HCT116 (cell line): ENCODE measurements around the gene DPH2. TPM values are rescaled to one million over a fixed set of nuclear protein-coding genes. Genes with fewer than 3 reads are reported as not detected.

ENCODE experiments used
- ATAC-seq: fragments of 200-7000 bp; cut with Tn5 transposase; 2 replicates; pipeline ENCODE4 v1.9.1; 2020; ENCODE audit warnings: mild to moderate bottlenecking, moderate library complexity
- BruUV-seq: library from RNA; stranded (reverse); fragments of 400-500 nt; replicated peaks from 2 replicates; lab custom pipeline; 2021; lab: Mats Ljungman, UMichigan
- CTCF ChIA-PET: fragments of 300-600 bp; sonication (Branson Sonifier 250); formaldehyde crosslinking; loops from one replicate; lab custom pipeline; 2021; ENCODE audit warnings: antibody characterized with exemption; lab: Charles Lee
- POLR2A ChIA-PET: fragments of 300-600, 350-600 bp; sonication (Branson Sonifier 250); formaldehyde crosslinking; loops from one replicate; lab custom pipeline; 2021; ENCODE audit warnings: antibody characterized with exemption; lab: Charles Lee
- RAD21 ChIA-PET, 2 experiments: fragments of 300-600 bp; sonication (Branson Sonifier 250); formaldehyde crosslinking; loops; one replicate each; lab custom pipeline; 2023; ENCODE audit warnings: low total read pairs in 2 of 2; ENCODE audit not compliant: uncharacterized antibody in 2 of 2, unreplicated experiment in 2 of 2, low non-redundant PET in 1 of 2; lab: Charles Lee
- DNase-seq: peaks from one replicate; pipeline ENCODE4 v3.0.0-alpha.2; 2010; ENCODE audit warnings: low read depth, low spot score
- H2AFZ ChIP-seq: fragments of 200-600 bp; shearing (Covaris generic), sonication (generic); 2 replicates; pipeline ENCODE4 v1.6.1; 2017; ENCODE audit warnings: low read depth, mixed run types, mixed read lengths, antibody characterized with exemption, low read length; ENCODE audit not compliant: poor library complexity, severe bottlenecking
- H3K27ac ChIP-seq: 2 replicates; pipeline ENCODE4 v1.5.1; 2012; ENCODE audit warnings: low read depth, low read length
- H3K27me3 ChIP-seq: fragments of 200-600 bp; sonication (generic); 2 replicates; pipeline ENCODE4 v1.6.1; 2016; ENCODE audit warnings: mixed run types, low read length, mixed read lengths; ENCODE audit not compliant: insufficient read depth
- H3K36me3 ChIP-seq, 2 experiments: fragments of 200-500 bp in 1 of 2; fragments of 200-600 bp in 1 of 2; sonication (Bioruptor generic) in 1 of 2; sonication (generic) in 1 of 2; 2 replicates each; pipeline versions ENCODE4 v1.5.1 to v1.6.1; 2014 to 2016; ENCODE audit warnings: low read length in 2 of 2, inconsistent platforms in 1 of 2, mixed read lengths in 1 of 2, mixed run types in 1 of 2; ENCODE audit not compliant: insufficient read depth in 2 of 2, control insufficient read depth in 1 of 2
- H3K4me1 ChIP-seq, 2 experiments: fragments of 200-600 bp in 1 of 2; sonication (generic) in 1 of 2; 2 replicates each; pipeline versions ENCODE4 v1.5.1 to v1.6.1; 2012 to 2017; ENCODE audit warnings: low read length in 2 of 2, inconsistent platforms in 1 of 2, mild to moderate bottlenecking in 1 of 2, mixed read lengths in 1 of 2, mixed run types in 1 of 2, moderate library complexity in 1 of 2; ENCODE audit not compliant: insufficient read depth in 2 of 2, control insufficient read depth in 1 of 2
- H3K4me2 ChIP-seq: fragments of 200-600 bp; sonication (generic); 2 replicates; pipeline ENCODE4 v1.6.1; 2017; ENCODE audit warnings: mixed run types, low read length, mixed read lengths
- H3K4me3 ChIP-seq, 2 experiments: fragments of 200-600 bp in 1 of 2; sonication (generic) in 1 of 2; replicated peaks in 1 of 2; 2 replicates each; pipeline ENCODE4 v1.5.1; 2011 to 2016; ENCODE audit warnings: low read length in 2 of 2, control low read depth in 1 of 2, low read depth in 1 of 2, mild to moderate bottlenecking in 1 of 2, mixed read lengths in 1 of 2, mixed run types in 1 of 2
- H3K79me2 ChIP-seq: fragments of 200-600 bp; sonication (generic); 2 replicates; pipeline ENCODE4 v1.6.1; 2017; ENCODE audit warnings: mild to moderate bottlenecking, mixed run types, low read length, moderate library complexity, mixed read lengths; ENCODE audit not compliant: insufficient read depth
- H3K9ac ChIP-seq: fragments of 200-600 bp; sonication (generic); 2 replicates; pipeline ENCODE4 v1.6.1; 2016; ENCODE audit warnings: low read length, mixed read lengths
- H3K9me2 ChIP-seq: fragments of 200-600 bp; sonication (generic), shearing (Covaris generic); 2 replicates; pipeline ENCODE4 v1.6.1; 2017; ENCODE audit warnings: mixed run types, mild to moderate bottlenecking, moderate library complexity; ENCODE audit not compliant: insufficient read depth
- H3K9me3 ChIP-seq, 2 experiments: fragments of 200-500 bp in 1 of 2; fragments of 200-600 bp in 1 of 2; sonication (Bioruptor generic) in 1 of 2; sonication (generic) in 1 of 2; 2 replicates each; pipeline ENCODE4 v1.6.1; 2014 to 2017; ENCODE audit warnings: low read length in 2 of 2, mixed read lengths in 2 of 2, inconsistent platforms in 1 of 2, low read depth in 1 of 2, mild to moderate bottlenecking in 1 of 2, mixed run types in 1 of 2, moderate library complexity in 1 of 2; ENCODE audit not compliant: control insufficient read depth in 1 of 2, insufficient read depth in 1 of 2
- H4K20me1 ChIP-seq: fragments of 200-600 bp; sonication (generic), shearing (Covaris generic); 2 replicates; pipeline ENCODE4 v1.6.1; 2017; ENCODE audit warnings: mixed run types, mild to moderate bottlenecking, moderate library complexity; ENCODE audit not compliant: insufficient read depth
- CBX3 ChIP-seq: IDR thresholded peaks from 2 replicates; pipeline ENCODE4 v1.6.1; 2012; ENCODE audit warnings: low read depth
- CTCF ChIP-seq, 3 experiments: fragments of 200-600 bp in 1 of 3; sonication (generic) in 1 of 3; IDR thresholded peaks in 2 of 3; conservative IDR thresholded peaks in 1 of 3; 2 replicates each; pipeline ENCODE4 v1.5.1; 2012 to 2017; ENCODE audit warnings: low read depth in 2 of 3, low read length in 2 of 3, antibody characterized with exemption in 1 of 3, borderline replicate concordance in 1 of 3, control low read depth in 1 of 3, mild to moderate bottlenecking in 1 of 3, mixed read lengths in 1 of 3, mixed run types in 1 of 3, moderate library complexity in 1 of 3; ENCODE audit not compliant: insufficient read depth in 1 of 3
- EGR1 ChIP-seq: IDR thresholded peaks from 2 replicates; pipeline ENCODE4 v1.6.1; 2012; ENCODE audit warnings: low read depth
- ELF1 ChIP-seq: IDR thresholded peaks from 2 replicates; pipeline ENCODE4 v1.6.1; 2012; ENCODE audit warnings: low read depth, borderline replicate concordance
- EZH2 ChIP-seq: fragments of 200-600 bp; sonication (generic); IDR thresholded peaks from 2 replicates; pipeline ENCODE4 v1.6.1; 2017; ENCODE audit warnings: antibody characterized with exemption, mixed run types
- EZH2phosphoT487 ChIP-seq: fragments of 200-600 bp; IDR thresholded peaks from 2 replicates; pipeline ENCODE4 v1.6.1; 2018; ENCODE audit warnings: antibody characterized with exemption, borderline replicate concordance
- FOSL1 ChIP-seq: IDR thresholded peaks from 2 replicates; pipeline ENCODE4 v1.6.1; 2012; ENCODE audit warnings: low read depth
- JUND ChIP-seq: IDR thresholded peaks from 2 replicates; pipeline ENCODE4 v1.6.1; 2012
- POLR2A ChIP-seq: IDR thresholded peaks from 2 replicates; pipeline ENCODE4 v1.7.0; 2011; ENCODE audit warnings: borderline replicate concordance; ENCODE audit not compliant: insufficient read depth, insufficient read length; ENCODE audit errors: extremely low read depth
- POLR2AphosphoS5 ChIP-seq: IDR thresholded peaks from 2 replicates; pipeline ENCODE4 v1.6.1; 2011; ENCODE audit warnings: mild to moderate bottlenecking, low read depth, low read length, moderate library complexity
- RAD21 ChIP-seq: IDR thresholded peaks from 2 replicates; pipeline ENCODE4 v1.6.1; 2012; ENCODE audit warnings: low read depth, mild to moderate bottlenecking
- SP1 ChIP-seq: IDR thresholded peaks from 2 replicates; pipeline ENCODE4 v1.6.1; 2012; ENCODE audit warnings: low read depth
- SRF ChIP-seq: IDR thresholded peaks from 2 replicates; pipeline ENCODE4 v1.6.1; 2012; ENCODE audit warnings: low read depth
- YY1 ChIP-seq: IDR thresholded peaks from 2 replicates; pipeline ENCODE4 v1.6.1; 2011; ENCODE audit warnings: low read length, low read depth, moderate library complexity, mild to moderate bottlenecking; ENCODE audit not compliant: insufficient replicate concordance; ENCODE audit errors: extremely low read depth
- ZFX ChIP-seq: fragments of 450-650 bp; IDR thresholded peaks from 2 replicates; pipeline ENCODE4 v1.6.1; 2017
- ZNF274 ChIP-seq: fragments of 200-500 bp; sonication (Bioruptor generic); IDR thresholded peaks from 2 replicates; pipeline ENCODE4 v1.6.1; 2014; ENCODE audit warnings: mild to moderate bottlenecking, low read depth, low read length, inconsistent platforms
- intact Hi-C: fragments of 100-400 bp; cut with micrococcal nuclease; formaldehyde crosslinking; loops from 2 replicates; pipeline ENCODE4 v1.10.0; 2022
- total RNA-seq: library from RNA; stranded (reverse); gene quantifications from one replicate; pipeline ENCODE4 v1.2.1, GENCODE V29; 2021; ENCODE audit not compliant: unreplicated experiment
- TF ChIP-seq, protein P1 (sequence below): IDR thresholded peaks from 2 replicates; pipeline ENCODE4 v1.6.1; 2012

Gene DPH2
- total RNA-seq, 1 experiment from 2014 or later: 53.2 TPM

- Histone ChIP-seq H3K4me3 (no peak overlapping the region), H3K9ac (no peak overlapping the region), H3K36me3 (no peaks in the 10 kb centered on the region), H3K27me3 (no peaks in the 10 kb centered on the region), H2AFZ (no peak overlapping the region), H3K9me2 (no peaks in the 10 kb centered on the region), H3K27ac (no peak overlapping the region), H3K4me1 (no peaks in the 10 kb centered on the region), H3K79me2 (no peaks in the 10 kb centered on the region), H3K9me3 (no peaks in the 10 kb centered on the region), H3K4me2 (no peak overlapping the region), H4K20me1 (no peaks in the 10 kb centered on the region)
- TF ChIP-seq YY1 (no peak), ZNF274 (no peak), RAD21 (no peak), EZH2phosphoT487 (no peak), CBX3 (no peak), CTCF (IDR thresholded peaks at IDR 0.05 in 2 of 3, conservative IDR thresholded peaks at IDR 0.05 in 1 of 3; ENCODE audit: borderline replicate concordance in 1 of 3, insufficient read depth in 1 of 3, low read depth in 2 of 3, low read length in 2 of 3) (no peak), ELF1 (no peak), SRF (no peak), JUND (no peak), POLR2AphosphoS5 (no peak), EGR1 (no peak), POLR2A (no peak), SP1 (no peak), ZFX (no peak), EZH2 (no peak), FOSL1 (no peak)
- TF ChIP-seq, protein P1, sequence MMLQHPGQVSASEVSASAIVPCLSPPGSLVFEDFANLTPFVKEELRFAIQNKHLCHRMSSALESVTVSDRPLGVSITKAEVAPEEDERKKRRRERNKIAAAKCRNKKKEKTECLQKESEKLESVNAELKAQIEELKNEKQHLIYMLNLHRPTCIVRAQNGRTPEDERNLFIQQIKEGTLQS: no peak
- ChIA-PET CTCF (no interaction called here), POLR2A (no interaction called here), RAD21 (no interaction called here)
- intact Hi-C loops: no loop called here
- ATAC-seq (no peak), DNase-seq (no peak)
- BruUV-seq: no TSS peak
Measured at GRCh38 chr1:44019466-44019948, 49.7 kb downstream of the DPH2 start.
